ENCODE measurements around the gene ELAVL3. TPM values are rescaled to one million over a fixed set of nuclear protein-coding genes. Genes with fewer than 3 reads are reported as not detected.
"Not testable (repeated sequence)": the region's sequence is repeated elsewhere in the genome, so short reads cannot be mapped to it uniquely, and the experiment has no call there.

The ELAVL3 gene
- total and polyA plus RNA-seq, 2 donors (not counting 1 experiment from before 2014, with no cell fraction given): under 0.01 TPM; not detected in 1

GRCh38 chr19:11478167-11479089 lies 2.4 kb downstream of the ELAVL3 start:
- H3K9ac ChIP-seq (ENCODE audit: insufficient read depth, low read length): no peak overlapping the region
- no peak overlapping the region for H2AFZ ChIP-seq (ENCODE audit: low read length)
- H3K27me3 ChIP-seq (ENCODE audit: control insufficient read depth, insufficient read depth, low read length): peaks cover 29% of the 10 kb centered on the region
- no peak overlapping the region for H3K4me3 ChIP-seq (replicated peaks in 1 of 4; ENCODE audit: control extremely low read depth in 1 of 4, insufficient read depth in 1 of 4, low read depth in 3 of 4, low read length in 4 of 4)
- no peaks in the 10 kb centered on the region for H3K36me3 ChIP-seq (ENCODE audit: control insufficient read depth, insufficient read depth, low read length)
- no peaks in the 10 kb centered on the region for H3K9me3 ChIP-seq (ENCODE audit: control insufficient read depth, insufficient read depth, low read depth, low read length)
- H3K79me2 ChIP-seq (ENCODE audit: control insufficient read depth, insufficient read depth, low read length): no peaks in the 10 kb centered on the region
- TF ChIP-seq CTCF (conservative IDR thresholded peaks at IDR 0.05 in 1 of 2, IDR thresholded peaks at IDR 0.05 in 1 of 2; ENCODE audit: low read depth in 1 of 2, low read length in 2 of 2): no peak
- TF ChIP-seq EZH2 (IDR thresholded peaks at IDR 0.05; ENCODE audit: low read length, missing control alignments): no peak
- no peak for DNase-seq (ENCODE audit: low read depth in 2 of 2)
- H4K20me1 ChIP-seq (ENCODE audit: control insufficient read depth, extremely low read depth, insufficient read depth, low read length): no peaks in the 10 kb centered on the region
- no peak overlapping the region for H3K27ac ChIP-seq (ENCODE audit: insufficient read depth, low read length)
- H3K4me1 ChIP-seq (ENCODE audit: control insufficient read depth, extremely low read depth, insufficient read depth, low read length): no peaks in the 10 kb centered on the region
- no peak overlapping the region for H3K4me2 ChIP-seq (ENCODE audit: extremely low read depth, insufficient read depth, low read length)

GRCh38 chr19:11475861-11476260 lies 5.0 kb downstream of the ELAVL3 start:
- H3K9me3 ChIP-seq (ENCODE audit: control insufficient read depth, insufficient read depth, low read depth, low read length): no peaks in the 10 kb centered on the region
- no peak overlapping the region for H2AFZ ChIP-seq (ENCODE audit: low read length)
- TF ChIP-seq CTCF (conservative IDR thresholded peaks at IDR 0.05 in 1 of 2, IDR thresholded peaks at IDR 0.05 in 1 of 2; ENCODE audit: low read depth in 1 of 2, low read length in 2 of 2): no peak
- TF ChIP-seq EZH2 (IDR thresholded peaks at IDR 0.05; ENCODE audit: low read length, missing control alignments): no peak
- no peak overlapping the region for H3K9ac ChIP-seq (ENCODE audit: insufficient read depth, low read length)
- H3K27me3 ChIP-seq (ENCODE audit: control insufficient read depth, insufficient read depth, low read length): peaks cover 15% of the 10 kb centered on the region
- H3K79me2 ChIP-seq (ENCODE audit: control insufficient read depth, insufficient read depth, low read length): no peaks in the 10 kb centered on the region
- no peak overlapping the region for H3K27ac ChIP-seq (ENCODE audit: insufficient read depth, low read length)
- H3K4me2 ChIP-seq (ENCODE audit: extremely low read depth, insufficient read depth, low read length): no peak overlapping the region
- no peaks in the 10 kb centered on the region for H4K20me1 ChIP-seq (ENCODE audit: control insufficient read depth, extremely low read depth, insufficient read depth, low read length)
- DNase-seq (ENCODE audit: low read depth in 2 of 2): no peak
- no peak overlapping the region for H3K4me3 ChIP-seq (replicated peaks in 1 of 4; ENCODE audit: control extremely low read depth in 1 of 4, insufficient read depth in 1 of 4, low read depth in 3 of 4, low read length in 4 of 4)
- no peaks in the 10 kb centered on the region for H3K36me3 ChIP-seq (ENCODE audit: control insufficient read depth, insufficient read depth, low read length)
- no peaks in the 10 kb centered on the region for H3K4me1 ChIP-seq (ENCODE audit: control insufficient read depth, extremely low read depth, insufficient read depth, low read length)

- H4K20me1 ChIP-seq (ENCODE audit: control insufficient read depth, extremely low read depth, insufficient read depth, low read length); H3K4me2 ChIP-seq (ENCODE audit: extremely low read depth, insufficient read depth, low read length); H3K36me3 ChIP-seq (ENCODE audit: control insufficient read depth, insufficient read depth, low read length); H3K27ac ChIP-seq (ENCODE audit: insufficient read depth, low read length); H2AFZ ChIP-seq (ENCODE audit: low read length); DNase-seq (ENCODE audit: low read depth in 2 of 2); H3K9me3 ChIP-seq (ENCODE audit: control insufficient read depth, insufficient read depth, low read depth, low read length); H3K4me1 ChIP-seq (ENCODE audit: control insufficient read depth, extremely low read depth, insufficient read depth, low read length); H3K79me2 ChIP-seq (ENCODE audit: control insufficient read depth, insufficient read depth, low read length); H3K9ac ChIP-seq (ENCODE audit: insufficient read depth, low read length); H3K4me3 ChIP-seq (replicated peaks in 1 of 4; ENCODE audit: control extremely low read depth in 1 of 4, insufficient read depth in 1 of 4, low read depth in 3 of 4, low read length in 4 of 4): not testable (repeated sequence)
- peaks cover 11% of the 10 kb centered on the region for H3K27me3 ChIP-seq (ENCODE audit: control insufficient read depth, insufficient read depth, low read length)
Observed at GRCh38 chr19:11475343-11475742, 5.5 kb downstream of the ELAVL3 start.
